K562 (cell line): ENCODE measurements around the gene ENG. TPM values are rescaled to one million over a fixed set of nuclear protein-coding genes. Genes with fewer than 3 reads are reported as not detected.

ENCODE experiments used
- ATAC-seq: fragments of 200-7000 bp; cut with Tn5 transposase; 3 replicates; pipeline ENCODE4 v1.9.1; 2020; ENCODE audit warnings: moderate library complexity
- BruUV-seq: library from RNA; stranded (reverse); fragments of 400-500 nt; replicated peaks from 2 replicates; lab custom pipeline; 2021; lab: Mats Ljungman, UMichigan
- CTCF ChIA-PET: fragments of 300-600 bp; formaldehyde crosslinking; extraction: SDS; loops from one replicate; lab custom pipeline; 2021; ENCODE audit warnings: low intra/inter-chr PET ratio; lab: Yijun Ruan, JAX
- POLR2A ChIA-PET: fragments of 300-600, 350-650 bp; sonication (Branson Sonifier 250); formaldehyde crosslinking; extraction: SDS; loops from one replicate; lab custom pipeline; 2021; ENCODE audit warnings: antibody characterized with exemption, inconsistent platforms; lab: Yijun Ruan, JAX
- DNase-seq, 4 experiments: peaks; one replicate each; pipeline versions ENCODE4 v3.0.0 to v3.0.0-alpha.2; 2011 to 2018; ENCODE audit warnings: low spot score in 3 of 4, mixed read lengths in 3 of 4; ENCODE audit errors: extremely low read depth in 1 of 4
- FAIRE-seq: peaks from 2 replicates; lab custom pipeline; 2011; peaks lifted over from hg19 to GRCh38; lab: Jason Lieb, UNC
- H2AFZ ChIP-seq: 2 replicates; pipeline ENCODE4 v1.6.0; 2011; ENCODE audit warnings: low read depth, low read length, control low read depth, inconsistent platforms
- H3K27ac ChIP-seq: fragments of 200-600 bp; 3 replicates; pipeline ENCODE4 v1.8.0; 2011; ENCODE audit warnings: low read depth, mild to moderate bottlenecking, control low read depth, inconsistent platforms, low read length, moderate library complexity, mixed read lengths; ENCODE audit errors: extremely low read depth
- H3K27me3 ChIP-seq, 2 experiments: fragments of 300-600 bp in 1 of 2; 2 replicates in 1 of 2; 3 replicates in 1 of 2; pipeline versions ENCODE4 v1.6.0 to v1.8.0; 2011; ENCODE audit warnings: inconsistent platforms in 2 of 2, low read length in 2 of 2, mild to moderate bottlenecking in 1 of 2, mixed read lengths in 1 of 2, moderate library complexity in 1 of 2; ENCODE audit not compliant: control insufficient read depth in 2 of 2, insufficient read depth in 2 of 2
- H3K36me3 ChIP-seq: fragments of 300-600 bp; 3 replicates; pipeline ENCODE4 v1.8.0; 2011; ENCODE audit warnings: mild to moderate bottlenecking, low read length, inconsistent platforms; ENCODE audit not compliant: control insufficient read depth, insufficient read depth
- H3K4me1 ChIP-seq, 2 experiments: fragments of 200-600 bp in 1 of 2; replicated peaks in 1 of 2; 2 replicates in 1 of 2; 3 replicates in 1 of 2; pipeline versions ENCODE4 v1.5.1 to v1.8.0; 2011; ENCODE audit warnings: inconsistent platforms in 2 of 2, low read length in 2 of 2, mild to moderate bottlenecking in 1 of 2, mixed read lengths in 1 of 2, moderate library complexity in 1 of 2; ENCODE audit not compliant: control insufficient read depth in 2 of 2, insufficient read depth in 2 of 2
- H3K4me2 ChIP-seq: 2 replicates; pipeline ENCODE4 v1.6.1; 2011; ENCODE audit warnings: low read length, control low read depth, inconsistent platforms, mixed read lengths; ENCODE audit not compliant: insufficient read depth
- H3K4me3 ChIP-seq: fragments of 200-600 bp; sonication (generic), shearing (Covaris generic); 2 replicates; pipeline ENCODE4 v1.5.1; 2016; ENCODE audit warnings: control low read depth, inconsistent platforms
- H3K79me2 ChIP-seq: fragments of 200-600 bp; 3 replicates; pipeline ENCODE4 v1.8.0; 2011; ENCODE audit warnings: low read length, inconsistent platforms; ENCODE audit not compliant: control insufficient read depth, insufficient read depth
- H3K9ac ChIP-seq, 2 experiments: 2 replicates each; pipeline versions ENCODE4 v1.6.0 to v1.6.1; 2011; ENCODE audit warnings: low read depth in 2 of 2, low read length in 2 of 2, control low read depth in 1 of 2, inconsistent platforms in 1 of 2, mild to moderate bottlenecking in 1 of 2, mixed read lengths in 1 of 2; ENCODE audit not compliant: insufficient read depth in 1 of 2
- H3K9me1 ChIP-seq: one replicate; pipeline ENCODE4 v1.6.0; 2011; ENCODE audit warnings: inconsistent platforms, mild to moderate bottlenecking, low read length, moderate library complexity; ENCODE audit not compliant: control insufficient read depth, insufficient read depth
- H3K9me3 ChIP-seq: replicated peaks from 2 replicates; pipeline ENCODE4 v1.5.1; 2011; ENCODE audit warnings: low read depth, low read length, inconsistent platforms; ENCODE audit not compliant: control insufficient read depth, insufficient read depth
- H4K20me1 ChIP-seq: replicated peaks from 2 replicates; pipeline ENCODE4 v1.6.1; 2011; ENCODE audit warnings: low read length, inconsistent platforms, mixed read lengths; ENCODE audit not compliant: control insufficient read depth, insufficient read depth
- BCOR ChIP-seq: fragments of 450-650 bp; IDR thresholded peaks from 2 replicates; pipeline ENCODE4 v1.6.1; 2016
- BDP1 ChIP-seq: IDR thresholded peaks from 3 replicates; pipeline ENCODE4 v1.6.1; 2011; ENCODE audit not compliant: insufficient read length, insufficient read depth
- EGR1 ChIP-seq: fragments of 450-650 bp; conservative IDR thresholded peaks from 2 replicates; pipeline ENCODE4 v1.6.1; 2017; ENCODE audit warnings: mild to moderate bottlenecking
- IRF1 ChIP-seq: sonication (generic); formaldehyde crosslinking; IDR thresholded peaks from 2 replicates; pipeline ENCODE4 v1.8.0; 2022; ENCODE audit warnings: missing genetic modification reagents, mild to moderate bottlenecking, borderline replicate concordance
- RBFOX2 ChIP-seq: fragments of 200-400 bp; formaldehyde crosslinking; IDR thresholded peaks from 2 replicates; pipeline ENCODE4 v1.6.1; 2017; ENCODE audit warnings: low read depth, mild to moderate bottlenecking, low read length, moderate library complexity
- ZBTB9 ChIP-seq: fragments of 450-650 bp; formaldehyde crosslinking; IDR thresholded peaks from 2 replicates; pipeline ENCODE4 v1.4.0; 2020; ENCODE audit warnings: mild to moderate bottlenecking, moderate library complexity
- ZFP36 ChIP-seq: fragments of 150-350 bp; IDR thresholded peaks from 2 replicates; pipeline ENCODE4 v1.6.1; 2018; ENCODE audit warnings: low read length, low read depth; ENCODE audit not compliant: partially characterized antibody
- WGBS: fragments of 100-300 bp; shearing (Covaris generic); methylation state at CpG from one replicate; pipeline ENCODE4 v1.1.6; 2016; ENCODE audit warnings: low coverage, mixed read lengths; ENCODE audit not compliant: insufficient coverage; ENCODE audit errors: missing lambda C conversion rate; 5-methylcytosine and 5-hydroxymethylcytosine counted together
- in situ Hi-C: fragments of 300-500 bp; cut with MboI; formaldehyde crosslinking; loops from 4 replicates; pipeline ENCODE4 v1.15.0; 2018; ENCODE audit warnings: inconsistent platforms, mixed read lengths
- intact Hi-C: fragments of 100-400 bp; cut with micrococcal nuclease; formaldehyde crosslinking; loops from 2 replicates; pipeline ENCODE4 v1.14.2; 2022
- polyA plus RNA-seq, 8 experiments: library from polyadenylated mRNA; depleted of rRNA in 4 of 8; stranded (reverse) in 5 of 8; unstranded in 3 of 8; fragments of >200 nt; fragmentation: Nextera tagmentation in 2 of 8; fragmentation: Illumina TruSeq in 1 of 8; extraction: Ambion mirVana in 2 of 8; extraction: Trizol in 1 of 8; gene quantifications; 2 replicates each; pipeline versions ENCODE4 v1.2.1 to v1.2.3, GENCODE V29; 2011 to 2014; ENCODE audit warnings: inconsistent platforms in 1 of 8, missing spikeins in 1 of 8
- total RNA-seq, 7 experiments: library from RNA; depleted of rRNA in 6 of 7; stranded (reverse); fragments of >200 nt in 6 of 7; fragmentation: Illumina TruSeq in 2 of 7; extraction: Trizol in 2 of 7; gene quantifications; 2 replicates each; pipeline versions ENCODE4 v1.2.1 to v1.2.3, GENCODE V29; 2011 to 2021; ENCODE audit warnings: low replicate concordance in 1 of 7

ENG gene
- total and polyA plus RNA-seq, 9 of the 15 experiments (the other 6 are each of a cell fraction or from before 2014, with no cell fraction given): 0.04 to 0.40 (median 0.14) TPM; not detected in 1

GRCh38 chr9:127876764-127877562, 22.5 kb upstream of the ENG start (continued):
- TF ChIP-seq ZBTB9 (no peak), ZFP36 (peak; percentile 77), EGR1 (0 out of 2 replicates have a peak, but pooled peaks have one; percentile 14), BDP1 (no peak)
- TF ChIP-seq, all 486 proteins: peak for 10

- Histone ChIP-seq H3K4me1 (peaks cover 19 to 57% of the 10 kb centered on the region in 2 experiments; a peak in 4 of 5 replicates), H3K27me3 (no peaks in the 10 kb centered on the region), H3K4me2 (peak overlapping the region; percentile 80; the same call in 1 of the 2 replicates), H3K9me3 (no peaks in the 10 kb centered on the region), H3K79me2 (peaks cover 12% of the 10 kb centered on the region; the same call in 2 of the 3 replicates), H3K36me3 (no peaks in the 10 kb centered on the region; the same call in 2 of the 3 replicates), H3K4me3 (no peak overlapping the region), H4K20me1 (no peaks in the 10 kb centered on the region), H3K27ac (no peak overlapping the region; the same call in 2 of the 3 replicates), H2AFZ (no peak overlapping the region), H3K9me1 (no peaks in the 10 kb centered on the region), H3K9ac (peak overlapping the region in 1 of 2 experiments; percentile 94; a peak in 2 of 4 replicates)
- TF ChIP-seq ZFP36 (peak; percentile 93), BCOR (peak; percentile 49; the same call in 1 of the 2 replicates), RBFOX2 (0 out of 2 replicates have a peak, but pooled peaks have one; percentile 20), IRF1 (CRISPR knock-in tag) (no peak)
- BruUV-seq: no TSS peak
- CTCF ChIA-PET: no interaction called here
- no peak for ATAC-seq
- no peak for DNase-seq
- FAIRE-seq: no peak
- in situ Hi-C loops (loop anchor here (5.0 to 10.0 kb wide), 3 partner anchors 36 to 374 kb away; no protein-coding TSS in a partner anchor), intact Hi-C loops (loop anchor here (10.0 kb wide), 1 partner anchor 281 kb away; no protein-coding TSS in a partner anchor)
- 78% methylated on average over 10 of the region's 14 CpGs for whole genome bisulfite sequencing
- POLR2A ChIA-PET: interaction anchor here (1.0 to 1.5 kb wide), 3 partner anchors 23 to 89 kb away, joined by 3 to 5 read pairs (median 3); partner anchors contain the start of gene ST6GALNAC6
Measured at GRCh38 chr9:127876026-127876763, 21.7 kb upstream of the ENG start.
